Head of caudate nucleus (tissue), 42 donors: ENCODE measurements around the gene DCP1B.

ENCODE experiments used
- DNase-seq, 42 donors: peaks; one replicate each; pipeline versions ENCODE4 v3.0.0 to v3.0.0-alpha.2; 2020 to 2021; ENCODE audit warnings: mixed read lengths in 7 of 42
- intact Hi-C: fragments of 100-400 bp; cut with DNase I; formaldehyde crosslinking; loops from one replicate; pipeline ENCODE4 v1.15.0; 2022

DCP1B gene

DNA sequence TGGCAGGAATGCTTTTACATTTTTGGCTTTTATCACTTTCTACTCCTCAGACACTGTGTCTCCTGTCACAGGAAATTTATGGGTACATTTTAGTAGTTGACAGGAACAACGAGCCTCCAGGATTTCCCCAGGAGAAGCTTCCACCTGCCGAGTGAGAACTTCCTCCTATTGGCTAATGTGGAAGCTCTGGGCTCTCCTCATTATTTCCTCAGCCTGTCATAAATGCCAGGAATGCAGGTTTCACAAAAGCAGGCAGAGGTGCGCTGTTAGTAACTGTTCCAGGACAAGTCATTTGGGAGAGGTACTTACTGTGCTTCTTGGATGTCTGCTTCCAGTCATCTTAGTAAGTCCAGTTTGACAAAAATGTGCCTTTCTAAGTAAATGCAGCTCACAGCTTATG is 19.1 kb upstream of the DCP1B start:
- intact Hi-C loops, result no loop called here
- DNase-seq, result no peak

DNA sequence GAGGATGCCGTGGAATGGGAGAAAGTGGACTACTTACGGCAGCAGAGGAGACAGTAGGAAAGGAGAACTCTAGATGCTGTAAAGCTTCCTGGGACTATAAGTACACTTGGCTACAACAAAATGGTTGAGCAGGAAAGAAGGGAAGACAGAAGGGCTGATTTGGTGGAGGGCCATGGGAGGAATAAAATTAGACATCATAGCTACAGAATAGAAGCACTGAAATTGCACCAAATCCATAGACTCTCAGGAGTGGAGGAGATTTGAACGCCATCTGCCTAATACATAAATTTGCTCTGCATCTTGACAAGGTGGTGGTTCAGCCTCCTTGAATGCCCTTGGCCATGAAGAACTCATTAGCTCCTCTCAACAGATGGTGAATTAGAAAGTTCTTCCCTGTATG is 16.3 kb upstream of the DCP1B start:
- intact Hi-C loops, result no loop called here
- no peak for DNase-seq

DNA sequence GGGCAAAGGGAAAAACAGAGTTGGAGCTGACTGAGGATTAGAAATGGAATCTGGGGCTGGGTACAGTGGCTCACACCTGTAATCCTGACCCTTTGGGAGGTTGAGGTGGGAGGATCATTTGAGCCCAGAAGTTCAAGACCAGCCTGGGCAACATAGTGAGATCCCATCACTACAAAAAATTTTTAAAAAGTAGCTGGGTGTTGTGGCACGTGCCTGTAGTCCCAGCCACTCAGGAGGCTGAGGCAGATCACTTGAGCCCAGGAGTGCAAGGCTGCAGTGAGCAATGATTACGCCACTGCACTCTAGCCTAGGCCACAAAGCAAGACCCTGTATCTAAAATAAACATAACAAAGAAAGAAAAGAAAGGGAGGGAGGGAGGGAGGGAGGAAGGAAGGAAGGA is 14.9 kb upstream of the DCP1B start:
- DNase-seq, result no peak
- intact Hi-C loops, result no loop called here

DNA sequence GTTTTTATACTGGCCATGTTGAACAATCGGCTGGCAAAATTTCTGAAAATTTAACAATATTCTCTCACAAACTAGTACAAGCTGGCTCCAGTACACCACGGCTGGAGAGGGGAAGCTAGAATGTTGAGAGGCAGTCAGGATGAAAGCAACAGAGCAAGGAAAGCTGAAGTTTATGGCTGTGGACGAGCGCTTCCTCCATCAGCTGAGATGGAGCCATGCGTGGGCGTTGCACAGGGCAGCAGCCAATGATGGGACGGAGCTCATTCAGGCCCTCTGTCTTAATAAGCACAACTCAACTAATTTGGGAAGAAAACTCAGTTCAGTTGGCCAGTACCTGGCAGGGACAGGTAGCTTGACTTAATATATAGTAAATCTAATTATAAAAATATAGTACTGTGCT is 14.1 kb upstream of the DCP1B start:
- DNase-seq, result no peak
- intact Hi-C loops, result no loop called here

DNA sequence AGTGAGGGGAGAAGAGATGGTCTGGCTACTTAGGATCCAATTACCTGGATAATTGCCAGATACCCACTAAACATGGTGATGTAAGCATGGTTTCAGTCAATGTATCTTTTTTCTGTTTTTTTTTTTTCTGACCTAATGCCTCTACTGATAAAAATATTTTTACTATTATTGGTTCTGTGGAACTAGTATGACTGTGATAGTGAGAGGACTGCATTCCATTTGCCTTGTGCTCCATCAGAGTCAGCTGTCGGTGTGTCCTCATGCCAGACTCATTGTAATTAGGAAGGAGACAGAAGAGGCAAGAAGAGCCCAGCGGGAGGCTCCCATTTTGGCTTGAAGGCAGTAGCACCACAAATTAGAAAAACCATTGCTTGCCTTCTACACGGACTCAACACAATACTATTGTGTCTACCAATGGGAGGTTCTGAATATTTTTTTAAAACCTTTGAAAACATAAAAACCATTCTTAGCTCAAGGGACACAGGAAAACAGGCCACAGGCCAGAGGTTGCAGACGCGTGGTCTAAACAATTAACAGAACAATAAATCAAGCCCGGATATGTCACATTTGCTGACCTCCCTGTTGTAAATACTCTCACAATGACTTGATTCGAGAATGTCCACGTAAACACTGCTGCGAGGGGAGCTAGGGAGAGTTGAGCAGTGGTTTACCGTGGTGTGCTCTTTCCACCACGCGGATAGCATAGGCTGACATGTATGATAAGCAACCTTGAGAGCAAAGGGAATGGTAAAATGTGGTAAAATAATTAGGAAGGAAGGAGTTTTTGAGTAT is 13.5 kb upstream of the DCP1B start:
- intact Hi-C loops, result no loop called here
- no peak for DNase-seq

DNA sequence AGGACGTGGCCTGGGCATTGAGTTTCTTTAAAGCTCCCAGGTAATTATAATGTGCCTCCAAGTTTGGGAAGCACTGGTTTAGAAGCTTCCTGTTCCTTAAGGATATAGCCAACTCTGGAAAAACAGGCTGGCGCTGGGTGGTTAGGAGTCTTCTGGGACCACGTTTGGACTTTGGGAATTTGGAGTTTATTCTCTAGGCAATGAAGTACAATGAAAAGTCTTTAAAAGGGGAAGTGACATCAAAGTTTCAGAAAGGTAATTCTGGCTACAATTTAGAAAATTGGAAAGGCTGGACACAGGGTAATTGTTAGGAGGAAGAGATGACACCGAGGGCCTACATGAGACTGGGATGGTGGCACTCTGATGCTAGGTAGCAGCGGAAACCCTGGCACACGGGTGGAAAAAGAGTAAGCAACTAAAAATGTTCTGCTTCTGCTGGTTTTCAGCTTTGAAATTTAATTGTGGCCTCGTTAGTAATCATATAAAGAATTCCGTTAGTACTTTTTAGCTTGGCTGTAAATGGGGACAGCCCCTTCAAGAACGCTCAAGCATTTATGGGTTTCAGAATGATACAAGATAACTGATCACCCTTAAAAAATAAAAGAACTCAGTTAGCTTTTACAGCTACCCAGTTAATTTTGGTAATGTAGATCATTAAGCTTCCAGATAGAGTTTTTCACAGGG is 12.7 kb upstream of the DCP1B start:
- DNase-seq, result no peak
- intact Hi-C loops, result no loop called here

DNA sequence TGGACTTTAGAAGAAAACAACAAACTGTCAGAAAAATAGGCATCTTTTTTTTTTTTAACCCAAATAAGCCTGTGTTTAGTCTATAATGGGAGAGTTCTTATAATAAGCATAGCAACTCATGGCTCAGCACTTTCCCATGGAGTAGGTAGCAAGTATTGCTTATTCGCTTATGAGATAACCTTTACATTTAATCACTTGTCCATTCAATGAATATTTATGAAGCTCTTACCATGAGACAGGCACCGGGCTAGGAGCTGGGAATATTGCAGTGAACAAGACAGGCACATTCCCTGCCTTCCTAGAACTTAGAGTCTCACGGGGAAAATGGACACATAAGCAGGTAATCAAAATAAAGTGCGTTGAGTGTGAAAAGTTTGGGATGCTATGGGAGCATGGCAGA is 10.0 kb upstream of the DCP1B start:
- DNase-seq, result no peak
- intact Hi-C loops, result no loop called here

DNA sequence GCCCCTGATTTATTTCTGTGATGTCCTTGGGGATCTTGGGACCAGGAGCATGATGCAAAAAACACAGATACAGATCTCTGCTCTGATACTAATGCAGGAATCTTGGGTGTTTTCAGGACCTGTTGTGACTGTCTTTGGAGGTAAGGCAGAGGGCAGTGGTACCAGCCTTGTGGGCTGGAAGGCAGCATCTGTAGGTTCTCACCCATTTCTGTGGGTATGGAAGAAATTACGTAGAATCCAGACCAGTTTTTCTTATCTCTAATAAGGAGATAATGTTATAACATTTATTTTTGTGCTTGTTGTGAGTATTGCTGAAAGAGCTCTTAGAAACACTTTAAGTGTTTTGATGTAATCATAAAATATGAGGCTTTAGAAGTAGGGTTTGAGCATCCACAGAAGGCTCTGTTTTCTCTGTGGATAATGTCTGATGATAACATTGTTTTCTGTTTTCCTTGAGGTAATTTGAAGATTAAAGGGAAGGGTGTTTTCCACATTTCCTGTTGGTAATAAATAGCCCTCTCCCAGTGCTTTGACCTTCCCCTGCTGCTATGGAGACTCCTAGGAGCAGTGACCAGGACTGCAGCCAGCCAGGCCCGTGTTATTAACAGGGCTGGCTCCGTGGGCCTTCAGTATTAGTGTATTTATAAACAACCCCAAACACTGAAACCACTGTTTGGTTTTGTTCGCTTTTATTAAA is 9.4 kb upstream of the DCP1B start:
- intact Hi-C loops, result no loop called here
- peak in 20 of 42 donors; percentile 13 to 60 (median 32) for DNase-seq

DNA sequence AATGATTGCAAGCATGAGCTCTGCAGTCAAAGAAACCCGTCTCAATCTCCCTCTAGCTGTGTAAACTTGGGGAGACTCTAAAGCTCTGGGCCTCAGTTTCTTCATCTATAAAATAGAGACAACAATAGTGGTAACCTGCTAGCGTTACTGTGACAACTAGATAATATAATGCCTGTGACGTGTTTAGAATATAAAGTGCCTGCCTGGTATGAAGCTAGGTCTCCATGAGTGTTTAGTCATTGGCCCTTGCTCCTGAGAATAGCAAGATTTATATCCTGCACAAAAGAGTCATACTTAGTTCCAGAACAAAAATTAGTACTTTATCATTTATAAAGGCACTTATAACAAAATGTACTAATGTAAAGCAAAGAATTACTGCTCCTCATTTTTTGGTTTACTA is 8.8 kb upstream of the DCP1B start:
- no peak for DNase-seq
- intact Hi-C loops, result no loop called here

DNA sequence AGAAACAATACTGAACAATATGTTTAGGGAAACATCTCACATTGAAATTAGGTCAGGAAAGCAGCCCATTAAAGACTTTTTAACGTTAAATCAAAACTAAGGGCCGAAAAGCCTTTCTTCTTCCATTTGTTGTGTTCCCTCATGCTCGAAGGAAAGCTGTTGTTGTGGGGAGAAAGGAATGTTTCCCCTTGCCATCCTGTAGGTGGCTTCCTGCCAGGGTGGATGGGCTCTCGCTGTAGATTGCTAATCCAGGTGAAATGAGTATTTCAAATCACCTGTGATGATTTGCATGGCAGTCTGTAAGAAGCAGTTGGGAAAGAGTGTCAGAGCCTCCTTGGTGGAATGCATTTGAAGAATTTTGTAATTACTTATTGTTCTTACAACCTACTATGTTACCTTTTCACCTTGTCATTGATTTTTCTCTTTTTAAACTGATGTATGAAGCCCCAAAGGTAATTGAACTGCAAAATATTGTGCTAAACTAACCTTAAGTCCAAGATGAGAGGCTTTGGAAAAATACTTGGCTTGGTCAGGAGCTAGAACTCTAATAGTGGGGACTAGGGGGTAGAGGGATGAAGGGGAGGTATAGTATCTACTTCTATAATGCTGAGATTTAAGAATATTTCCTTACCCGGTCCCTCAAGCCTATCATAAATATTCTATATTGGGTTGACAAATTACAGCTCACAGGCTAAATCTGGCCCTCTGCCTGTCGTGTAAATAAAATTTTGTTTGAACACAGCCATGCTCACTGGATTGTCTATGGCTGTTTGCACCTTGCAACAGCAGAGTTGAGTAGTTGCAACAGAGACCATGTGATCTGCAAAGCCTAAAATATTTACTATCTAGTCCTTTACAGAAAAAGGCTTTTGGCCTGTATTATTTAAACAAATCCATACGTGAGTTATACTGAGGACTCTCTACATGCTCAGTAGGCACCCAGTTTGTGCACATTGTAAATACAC is 7.7 kb upstream of the DCP1B start:
- intact Hi-C loops, result no loop called here
- DNase-seq, result no peak

DNA sequence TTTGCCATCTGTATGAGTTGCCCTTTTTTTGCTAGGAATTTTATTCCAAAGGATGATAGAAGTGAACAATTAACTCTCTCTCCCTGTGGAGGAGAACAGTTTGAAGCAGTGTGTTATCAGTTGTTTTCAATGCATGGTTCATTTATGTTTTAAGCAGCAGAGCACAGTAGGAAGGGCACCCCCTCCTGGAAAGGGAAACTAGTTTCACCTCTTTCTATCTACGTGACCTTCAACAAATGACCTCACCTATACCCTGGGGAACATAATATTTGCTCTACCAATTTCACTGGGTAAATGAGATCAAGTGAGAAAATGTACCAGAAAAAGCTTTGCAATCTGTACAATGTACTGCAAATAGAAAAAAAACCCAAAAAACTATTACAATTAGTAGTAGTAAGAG is 5.4 kb upstream of the DCP1B start:
- no peak for DNase-seq
- intact Hi-C loops, result no loop called here

DNA sequence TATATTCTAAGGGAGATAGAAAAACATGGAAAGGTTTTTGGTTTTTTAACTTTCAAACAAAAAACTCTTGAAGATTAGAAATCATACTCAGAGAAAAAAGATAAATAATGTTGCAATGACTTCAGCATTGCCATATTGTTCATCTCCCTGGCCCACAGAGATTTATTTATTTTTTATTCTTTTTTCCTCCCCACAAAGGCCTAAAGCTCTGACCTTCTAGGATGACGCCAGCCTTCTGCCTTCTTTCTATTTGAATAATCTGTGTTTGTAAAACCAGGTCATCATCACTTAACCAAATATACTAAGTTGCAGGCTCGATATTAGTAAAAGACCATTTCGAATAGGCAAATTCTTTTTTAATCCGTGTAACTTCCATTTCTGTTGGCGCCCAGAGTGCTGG is 4.4 kb upstream of the DCP1B start:
- no peak for DNase-seq
- intact Hi-C loops, result no loop called here

DNA sequence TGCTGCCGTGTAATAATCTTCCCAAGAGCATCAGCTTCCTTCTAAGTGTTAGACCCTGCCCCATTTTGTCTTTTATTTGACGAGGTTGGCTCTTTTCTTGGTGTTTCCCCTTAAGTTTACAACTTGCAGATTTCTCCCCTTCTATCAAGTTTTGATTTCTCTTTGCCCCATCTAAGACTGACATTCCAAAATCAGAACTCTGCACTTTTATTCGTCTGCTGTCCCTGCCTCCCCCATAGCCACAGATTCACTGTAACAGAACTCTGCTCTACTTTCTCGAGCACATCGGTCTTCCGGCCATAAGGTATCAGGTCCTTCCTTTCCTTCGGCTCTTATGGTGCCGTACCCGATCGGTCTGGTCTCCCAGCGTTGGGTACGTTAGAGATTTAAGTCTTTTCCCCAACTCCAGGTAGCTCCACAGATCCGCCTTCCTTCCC is 563 bp downstream of the DCP1B start:
- peak in 4 of 42 donors; percentile 3 to 33 (median 6) for DNase-seq
- intact Hi-C loops, result loop anchor here (5.0 kb wide), 1 partner anchor 66 kb away; no protein-coding TSS in a partner anchor

DNA sequence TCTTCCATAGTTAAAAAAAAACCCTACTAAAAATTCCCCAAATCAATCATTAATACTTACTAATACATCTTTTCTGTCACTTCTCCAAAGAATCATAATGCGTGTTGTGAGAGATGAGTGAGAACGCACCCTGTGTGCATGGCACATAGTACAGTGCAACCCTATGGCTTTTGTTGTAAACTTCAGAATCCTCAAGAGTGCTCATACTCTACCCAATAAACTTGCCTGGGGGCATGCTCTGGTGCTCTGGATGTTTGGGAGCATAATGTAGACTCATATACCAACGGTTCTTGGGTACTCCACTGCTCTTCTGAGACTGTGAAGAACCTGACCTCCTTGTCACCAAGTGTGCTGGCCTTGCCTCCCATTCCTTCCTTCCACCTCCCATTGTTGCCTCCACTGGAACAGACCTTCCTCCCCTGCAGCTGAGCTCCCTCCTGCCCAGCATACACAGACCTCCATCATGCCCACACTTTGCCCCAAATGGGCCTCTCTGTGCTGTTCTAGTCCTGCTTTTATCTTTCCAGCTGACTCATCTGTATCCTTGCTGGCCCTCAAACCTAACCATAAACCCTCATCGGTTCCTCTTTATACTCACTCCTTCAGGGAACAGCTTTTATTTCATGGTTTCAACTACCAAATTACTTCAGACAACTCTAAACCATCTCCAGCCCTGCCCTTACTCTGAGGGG is 8.9 kb downstream of the DCP1B start:
- intact Hi-C loops, result no loop called here
- no peak for DNase-seq

DNA sequence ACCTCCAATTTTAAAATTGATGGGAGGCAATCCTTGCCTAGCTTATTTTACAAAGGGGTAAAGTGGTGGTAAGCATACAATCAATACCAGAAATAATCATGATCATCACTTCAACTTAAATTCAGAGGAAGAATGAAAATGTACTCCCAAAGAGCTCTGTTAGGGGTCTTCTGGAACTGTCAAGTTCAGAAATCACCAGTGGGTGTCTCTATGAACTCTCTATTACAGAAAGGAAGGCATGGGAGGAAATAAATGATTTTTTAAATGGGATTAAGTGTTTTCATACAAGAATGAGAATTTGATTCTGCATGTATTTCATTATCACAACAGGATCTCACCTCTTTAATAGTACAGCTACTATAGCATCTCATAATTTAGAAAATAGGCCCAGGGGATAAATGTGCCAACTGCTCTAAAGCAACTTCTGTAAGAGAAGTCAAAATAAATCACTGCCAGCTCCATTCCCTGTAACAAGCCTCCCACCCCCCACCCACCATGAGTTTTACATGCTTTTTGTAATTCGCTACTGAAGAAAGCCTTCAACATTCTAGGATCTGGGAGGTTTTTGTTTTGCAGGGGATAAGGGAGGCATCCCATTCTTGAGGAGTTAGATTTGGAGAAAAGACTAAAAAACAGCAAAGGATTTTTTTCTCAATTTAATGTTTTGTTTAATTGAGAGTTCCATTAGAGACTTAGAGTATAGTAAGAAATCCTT is 9.7 kb downstream of the DCP1B start:
- no peak for DNase-seq
- intact Hi-C loops, result no loop called here

DNA sequence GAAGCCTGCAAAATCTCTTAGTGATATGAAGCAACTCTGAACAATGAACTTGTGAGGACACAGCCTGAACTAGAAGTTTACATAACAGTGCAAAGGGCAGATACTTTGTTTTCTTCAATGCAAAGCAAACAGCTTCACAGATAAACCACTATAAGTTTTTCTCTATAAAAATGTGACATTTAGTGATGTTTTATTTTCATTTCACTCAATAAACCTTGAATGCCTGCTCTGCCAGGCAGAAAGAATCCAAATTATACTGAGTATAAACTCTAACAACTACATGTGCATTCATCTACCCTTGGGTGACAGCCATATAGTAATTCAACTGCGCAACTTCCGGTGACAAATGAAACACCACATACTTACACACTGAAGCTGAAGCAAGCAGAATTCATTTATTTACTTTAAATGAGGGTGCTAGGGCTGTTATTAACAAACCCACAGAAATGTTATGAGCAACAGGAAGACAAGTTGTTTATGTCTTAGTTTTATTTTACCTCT is 10.3 kb downstream of the DCP1B start:
- no peak for DNase-seq
- intact Hi-C loops, result no loop called here

DNA sequence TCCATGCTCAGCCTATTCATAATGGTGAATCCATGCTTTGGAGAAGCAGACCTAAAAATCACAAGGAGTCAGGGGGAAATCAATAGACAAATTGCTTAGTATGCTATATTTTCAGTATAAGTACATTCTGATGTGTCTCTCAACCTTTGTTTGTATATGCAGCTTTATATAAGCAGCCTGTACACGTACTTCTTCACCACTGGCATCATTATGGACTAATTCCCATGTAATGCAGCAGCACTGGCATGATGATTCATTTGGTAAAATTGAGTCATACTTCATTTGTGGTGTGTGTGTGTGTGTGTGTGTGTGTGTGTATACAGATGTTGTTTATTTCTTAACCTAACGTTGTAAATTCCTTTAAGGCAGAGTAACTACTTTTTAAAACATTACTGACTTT is 10.9 kb downstream of the DCP1B start:
- no peak for DNase-seq
- intact Hi-C loops, result no loop called here

DNA sequence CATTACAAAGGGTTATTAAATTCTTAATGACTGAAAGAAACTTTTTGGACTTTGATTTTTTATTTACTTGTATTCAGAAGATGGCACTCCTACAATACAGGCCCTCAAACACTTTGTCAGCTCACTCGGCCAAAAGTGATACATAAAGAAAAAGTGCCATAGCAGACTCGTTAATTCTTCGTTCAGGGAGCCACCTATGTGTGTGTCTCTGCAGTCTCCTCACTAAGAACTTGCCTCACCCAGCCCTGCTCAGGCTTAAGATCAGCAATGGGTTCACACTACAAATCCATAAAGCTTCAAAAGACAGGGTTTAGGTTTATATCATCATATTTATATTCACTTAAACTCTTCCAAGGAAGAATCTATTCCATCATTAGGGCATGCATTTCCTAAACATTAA is 11.5 kb downstream of the DCP1B start:
- intact Hi-C loops, result no loop called here
- no peak for DNase-seq
